HG03565 (cell line): ENCODE results near the gene ZNF860.
"Not testable (repeated sequence)": the region's sequence is repeated elsewhere in the genome, so short reads cannot be mapped to it uniquely, and the experiment has no call there.

Experiments
- ATAC-seq: cut with Tn5 transposase; IDR thresholded peaks from one replicate; pipeline ENCODE4 v1.9.1; 2021; ENCODE audit warnings: mild to moderate bottlenecking, moderate library complexity; ENCODE audit not compliant: unreplicated experiment

The ZNF860 gene

DNA sequence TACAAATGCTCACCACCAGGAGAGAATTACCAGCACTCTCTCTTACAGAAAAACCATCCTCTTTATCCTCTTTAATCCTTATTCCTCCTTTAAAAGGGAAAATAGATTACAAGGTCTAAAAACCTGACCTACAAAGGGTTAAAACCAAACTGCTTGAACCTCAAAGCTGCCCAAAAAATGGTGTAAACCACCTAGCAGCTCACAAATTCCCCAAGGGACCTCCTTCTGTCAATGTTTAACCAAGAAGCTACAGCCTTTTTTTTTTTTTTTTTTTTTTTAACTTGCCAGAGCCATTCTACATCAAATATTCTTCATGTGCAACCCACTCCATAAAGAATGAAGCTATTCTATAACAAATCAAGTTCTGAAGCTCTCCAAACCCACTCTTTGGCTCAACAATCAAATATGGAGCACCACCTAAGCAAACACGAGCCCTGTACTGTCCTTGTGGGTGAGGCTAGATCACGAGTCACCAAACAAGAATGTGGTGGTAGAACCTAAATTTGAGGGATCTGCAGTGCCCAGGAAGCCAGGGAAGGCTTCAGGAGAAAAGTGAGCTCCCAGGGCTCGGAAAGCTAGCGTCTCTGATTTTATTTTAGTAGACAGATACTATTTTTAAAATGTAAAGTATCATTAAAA is 20.6 kb upstream of the ZNF860 start:
- no peak for ATAC-seq

DNA sequence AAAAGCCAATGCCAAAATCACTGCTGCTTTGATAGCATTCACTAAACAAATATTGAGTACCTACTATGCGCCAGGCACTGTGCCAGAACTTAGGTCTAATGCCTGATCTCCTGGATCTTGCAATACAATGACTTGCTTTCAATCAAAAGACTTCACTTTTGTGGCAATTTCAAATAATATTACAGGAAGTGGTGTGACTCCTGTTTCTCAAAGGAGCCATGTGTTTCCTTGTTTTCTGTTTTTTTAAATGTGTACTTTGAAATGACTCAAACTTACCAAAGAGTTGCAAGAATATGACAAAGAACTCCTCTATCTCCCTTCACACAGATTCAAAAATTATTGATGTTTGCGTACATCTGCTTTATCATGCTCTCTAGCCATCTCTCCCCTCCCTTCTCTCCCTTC is 18.7 kb upstream of the ZNF860 start:
- no peak for ATAC-seq

DNA sequence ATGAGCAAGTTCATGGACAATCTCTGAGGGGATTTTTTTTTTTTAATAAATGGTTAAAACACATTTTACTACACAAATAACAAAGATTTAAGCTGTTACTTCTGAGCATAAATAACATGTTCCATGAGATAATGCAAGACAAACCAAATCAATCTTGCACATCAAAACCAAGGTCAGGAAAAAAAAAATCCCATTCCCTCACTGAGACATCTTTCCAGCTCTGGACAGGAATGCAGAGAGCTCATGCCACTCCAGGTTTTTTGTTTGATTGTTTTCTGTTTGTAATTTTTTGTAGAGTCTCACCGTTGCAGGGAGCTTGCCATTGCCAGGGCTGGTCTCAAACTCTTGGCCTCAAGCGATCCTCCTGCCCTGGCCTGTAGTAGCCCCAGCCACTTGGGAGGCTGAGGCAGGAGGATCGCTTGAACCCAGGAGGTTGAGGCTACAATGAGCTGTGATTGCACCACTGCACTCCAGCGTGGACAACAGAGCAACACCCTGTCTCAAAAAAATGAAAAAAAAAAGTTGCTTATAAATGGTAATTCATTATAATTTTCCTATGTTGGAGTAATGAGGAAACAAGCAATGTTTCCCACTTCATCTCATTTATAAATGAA is 14.5 kb upstream of the ZNF860 start:
- no peak for ATAC-seq

DNA sequence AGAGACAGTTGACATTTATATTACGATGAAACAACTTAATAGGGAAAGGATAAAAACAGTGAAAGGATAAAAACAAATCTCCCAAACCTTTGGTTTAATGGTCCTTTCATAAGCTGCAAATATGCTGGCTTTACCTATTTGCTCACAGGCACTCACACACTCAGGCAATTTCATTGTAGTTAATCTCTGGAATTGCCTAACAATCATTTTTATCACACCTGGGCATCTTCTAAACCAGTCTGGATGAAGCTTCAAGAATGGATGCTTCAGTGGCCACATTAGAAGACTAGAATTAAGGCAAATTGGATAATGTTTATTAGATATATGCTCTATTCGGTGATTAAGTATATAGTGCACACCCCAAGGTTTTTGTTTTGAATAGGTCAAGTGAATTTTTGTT is 14.0 kb upstream of the ZNF860 start:
- no peak for ATAC-seq

DNA sequence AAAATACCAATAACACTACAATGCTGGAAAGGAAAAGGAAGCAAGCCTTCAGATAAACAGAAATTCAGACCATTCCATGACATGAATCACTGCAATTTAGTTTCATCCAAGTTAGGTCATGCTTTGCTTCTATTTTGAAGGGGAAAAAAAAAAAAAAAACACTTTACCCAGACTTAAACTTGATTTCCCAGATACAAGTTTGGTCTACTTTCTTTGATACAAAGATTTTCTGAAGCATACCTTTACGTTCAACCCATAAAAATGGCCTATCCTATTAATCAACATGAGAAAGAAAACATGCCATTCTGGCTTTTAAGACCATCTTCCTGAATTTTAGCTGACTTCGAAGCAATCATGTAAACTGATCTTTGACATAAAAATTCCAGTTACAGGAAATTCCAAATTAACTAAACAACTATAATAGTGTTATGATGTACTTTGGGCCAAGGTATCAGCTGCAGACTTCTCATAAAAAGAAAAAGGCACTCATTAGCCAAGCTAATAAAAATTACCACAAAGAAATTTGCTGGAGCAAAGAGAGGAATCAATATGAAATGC is 13.1 kb upstream of the ZNF860 start:
- no peak for ATAC-seq

DNA sequence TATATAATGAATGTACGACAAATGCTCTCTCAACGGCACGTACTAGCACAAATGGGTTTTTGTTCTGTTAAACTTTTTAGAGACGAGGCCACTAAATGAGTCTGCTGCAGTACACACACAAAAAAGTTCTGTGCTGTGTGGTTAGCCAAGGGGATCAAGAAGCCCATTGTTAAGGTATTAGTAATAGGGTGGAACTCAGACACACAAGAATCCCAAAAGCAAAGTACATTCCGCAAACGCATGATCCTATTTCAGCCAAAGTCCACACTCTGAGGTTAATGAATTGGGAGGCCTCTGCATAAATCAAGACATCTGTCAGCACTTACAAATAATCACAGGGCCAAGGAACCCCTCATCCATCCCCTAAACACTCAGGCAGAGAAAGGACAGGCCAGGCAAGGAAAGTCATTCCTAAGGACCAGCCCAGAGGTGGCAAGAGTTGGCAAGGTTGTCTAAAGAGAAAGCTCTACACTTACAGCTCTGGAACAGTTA is 12.6 kb upstream of the ZNF860 start:
- no peak for ATAC-seq

DNA sequence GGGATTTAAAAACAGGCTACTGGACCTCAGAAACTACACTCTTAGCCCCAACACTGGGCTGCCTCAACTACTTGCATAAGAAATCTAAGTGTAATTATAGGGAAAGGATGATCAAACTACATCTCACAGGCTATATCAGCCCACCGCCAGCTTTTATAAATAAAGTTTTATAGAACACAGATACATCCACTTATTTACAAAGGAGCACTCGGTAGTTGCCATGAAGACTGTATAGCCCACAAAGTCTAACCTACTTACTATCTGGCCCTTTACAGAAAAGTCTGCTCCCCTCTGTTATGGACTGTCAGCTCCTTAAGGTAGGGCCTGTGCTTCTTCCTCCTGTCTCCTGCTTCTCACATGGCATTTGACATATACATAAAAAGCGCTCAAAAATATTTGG is 9.9 kb upstream of the ZNF860 start:
- ATAC-seq = no peak

DNA sequence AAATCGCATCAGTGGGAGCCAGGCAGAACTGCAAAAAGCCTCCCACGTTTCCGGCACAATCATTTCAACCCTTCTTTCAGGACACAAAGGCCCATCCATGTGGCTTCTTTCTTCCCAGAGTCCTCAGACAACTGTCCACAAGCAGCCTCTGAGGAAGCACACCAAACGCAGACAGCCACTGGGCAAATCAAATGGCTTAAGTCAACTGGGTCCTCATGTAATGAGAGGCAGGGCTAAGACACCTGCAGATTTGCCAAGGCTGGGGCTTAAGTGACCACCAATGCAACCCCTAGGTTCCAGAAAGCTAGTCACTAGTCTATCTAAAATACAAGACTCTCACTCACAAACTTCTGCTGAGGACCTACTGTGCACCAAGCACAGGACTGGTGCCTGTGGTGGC is 8.5 kb upstream of the ZNF860 start:
- ATAC-seq = no peak

DNA sequence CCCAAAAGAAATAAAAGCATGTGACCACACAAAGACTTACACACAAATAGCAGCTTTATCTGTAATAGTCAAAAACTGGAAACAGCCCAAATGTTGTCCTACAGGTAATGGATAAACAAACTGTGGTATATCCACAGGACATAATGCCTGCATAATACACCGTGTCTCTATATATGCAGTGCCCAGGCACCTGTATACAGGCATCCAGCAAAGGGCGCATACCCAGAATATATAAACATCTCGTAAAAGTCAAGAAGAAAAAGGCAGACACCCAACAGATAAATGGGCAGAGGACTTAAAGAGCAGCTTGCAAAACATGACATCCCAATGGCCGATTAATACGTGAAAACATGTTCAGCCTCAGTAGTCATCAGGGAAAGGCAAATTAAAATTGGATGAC is 7.7 kb upstream of the ZNF860 start:
- ATAC-seq = no peak

DNA sequence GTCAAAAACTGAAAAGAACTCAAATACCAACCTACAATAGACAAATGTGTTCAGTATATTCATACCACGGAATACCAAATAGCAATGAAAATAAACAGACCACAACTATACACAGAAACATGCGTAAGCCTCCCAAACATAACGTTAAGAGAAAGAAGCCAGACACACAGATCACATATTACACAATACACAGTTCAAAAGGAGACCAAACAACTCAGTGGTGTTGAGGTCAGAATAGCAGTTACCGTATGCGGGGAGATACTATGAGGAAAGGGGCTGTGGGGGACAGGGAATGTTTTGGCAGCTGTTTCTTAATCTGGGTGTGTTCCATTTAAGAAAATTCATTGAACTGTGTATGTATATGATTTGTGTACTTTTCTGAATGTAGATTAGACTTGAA is 7.1 kb upstream of the ZNF860 start:
- no peak for ATAC-seq

DNA sequence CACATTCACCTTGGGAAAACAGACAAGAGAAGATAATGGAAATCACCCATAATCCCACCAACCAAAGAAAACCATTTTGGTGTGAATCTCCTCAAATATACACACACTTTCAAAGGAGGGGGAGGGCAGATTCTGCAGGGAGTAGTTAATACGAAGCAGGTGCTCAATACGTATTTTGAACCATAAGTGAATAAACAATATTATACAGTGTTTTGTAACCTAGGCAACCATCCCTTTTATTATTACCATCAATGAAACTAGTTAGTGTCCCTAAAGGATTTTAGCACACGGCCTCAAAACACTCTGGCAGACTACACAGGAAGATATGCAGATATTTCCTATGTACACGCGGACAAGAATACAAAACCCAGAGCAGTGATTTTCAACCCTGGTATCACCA is 6.6 kb upstream of the ZNF860 start:
- ATAC-seq = no peak

DNA sequence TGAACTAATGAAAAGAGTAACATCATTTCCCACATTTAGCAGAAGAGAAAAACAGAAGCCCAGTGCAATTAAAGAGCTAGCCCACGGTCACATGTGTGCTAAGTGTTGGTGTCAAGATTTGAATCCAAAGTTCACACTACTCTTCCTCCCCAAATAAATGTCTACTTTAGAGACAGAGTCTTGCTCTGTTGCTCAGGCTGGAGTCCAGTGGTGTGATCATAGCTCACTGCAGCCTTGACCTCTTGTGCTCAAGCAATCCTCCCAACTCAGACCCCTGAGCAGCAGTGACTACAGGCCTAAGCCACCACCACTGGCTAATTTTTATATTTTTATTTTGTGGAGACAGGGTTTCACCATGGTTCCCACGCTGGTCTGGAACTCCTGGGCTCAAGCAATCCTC is 5.2 kb upstream of the ZNF860 start:
- no peak for ATAC-seq

DNA sequence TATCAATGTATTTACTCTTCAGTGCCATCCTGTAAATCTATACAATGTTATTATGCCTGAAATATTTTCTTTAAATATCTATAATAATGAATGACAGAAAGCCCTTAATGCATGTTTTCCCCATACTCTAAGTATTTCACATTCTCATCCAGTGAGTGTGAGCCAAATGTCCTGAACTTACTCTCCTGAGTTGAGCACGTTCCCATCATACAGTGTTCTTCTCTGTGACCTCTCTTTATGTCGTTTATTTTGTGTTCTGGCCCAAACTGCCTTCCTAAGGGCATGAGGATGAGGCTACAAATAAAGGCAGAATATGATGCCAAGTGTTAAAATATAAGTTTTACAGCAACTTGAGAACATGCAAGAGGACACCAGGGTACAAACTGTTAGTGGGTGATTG is 3.8 kb upstream of the ZNF860 start:
- ATAC-seq = no peak

DNA sequence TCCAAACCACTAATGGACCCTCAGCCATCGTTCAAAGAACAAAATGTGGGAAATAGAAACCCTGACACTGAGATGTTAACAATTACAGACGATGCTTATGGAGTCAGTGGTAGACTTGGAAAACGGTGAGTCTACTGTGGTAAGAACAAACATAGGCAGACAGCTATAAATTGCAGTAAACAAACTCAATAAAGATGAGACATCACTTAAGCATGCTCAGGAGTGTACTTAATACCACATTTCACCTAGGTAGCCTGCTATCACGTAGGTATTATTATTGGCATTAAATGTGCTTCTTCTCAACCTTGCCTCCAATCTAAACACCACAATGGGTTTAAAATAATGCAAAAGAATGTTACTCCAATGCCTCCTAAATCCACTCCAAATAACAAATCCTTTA is 3.0 kb upstream of the ZNF860 start:
- ATAC-seq = no peak

DNA sequence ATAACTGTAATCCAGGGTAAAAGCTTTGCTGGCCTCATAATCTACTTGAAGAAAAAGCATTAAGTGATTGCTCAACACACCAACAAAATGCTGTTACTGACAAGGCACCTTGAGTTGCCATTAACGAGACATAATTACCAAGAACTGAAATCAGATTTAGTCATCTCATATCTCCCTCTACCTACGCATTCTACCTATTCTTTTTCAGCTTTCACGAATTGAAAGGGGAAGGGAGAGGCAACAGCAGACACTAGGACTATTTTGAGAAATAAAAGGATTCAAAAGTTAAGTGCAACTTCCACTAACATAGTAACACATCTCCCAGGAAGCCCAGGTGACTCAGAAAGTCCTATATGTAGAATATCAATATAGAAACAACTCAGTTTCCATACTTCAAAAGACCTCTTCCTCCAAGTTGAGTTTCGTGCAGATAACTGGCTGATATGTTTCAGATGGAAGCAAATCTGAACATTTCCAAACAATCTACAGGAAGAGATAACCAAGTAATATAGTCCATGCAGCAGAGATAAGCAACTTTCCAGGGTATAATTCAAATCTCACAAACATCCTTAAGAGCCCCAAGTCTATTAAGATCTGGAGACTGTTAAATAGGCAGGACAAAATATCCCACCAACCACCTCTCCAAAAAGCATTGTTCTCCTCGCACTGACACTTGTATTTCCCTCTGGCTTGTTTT is 2.4 kb upstream of the ZNF860 start:
- ATAC-seq = peak; percentile 61

DNA sequence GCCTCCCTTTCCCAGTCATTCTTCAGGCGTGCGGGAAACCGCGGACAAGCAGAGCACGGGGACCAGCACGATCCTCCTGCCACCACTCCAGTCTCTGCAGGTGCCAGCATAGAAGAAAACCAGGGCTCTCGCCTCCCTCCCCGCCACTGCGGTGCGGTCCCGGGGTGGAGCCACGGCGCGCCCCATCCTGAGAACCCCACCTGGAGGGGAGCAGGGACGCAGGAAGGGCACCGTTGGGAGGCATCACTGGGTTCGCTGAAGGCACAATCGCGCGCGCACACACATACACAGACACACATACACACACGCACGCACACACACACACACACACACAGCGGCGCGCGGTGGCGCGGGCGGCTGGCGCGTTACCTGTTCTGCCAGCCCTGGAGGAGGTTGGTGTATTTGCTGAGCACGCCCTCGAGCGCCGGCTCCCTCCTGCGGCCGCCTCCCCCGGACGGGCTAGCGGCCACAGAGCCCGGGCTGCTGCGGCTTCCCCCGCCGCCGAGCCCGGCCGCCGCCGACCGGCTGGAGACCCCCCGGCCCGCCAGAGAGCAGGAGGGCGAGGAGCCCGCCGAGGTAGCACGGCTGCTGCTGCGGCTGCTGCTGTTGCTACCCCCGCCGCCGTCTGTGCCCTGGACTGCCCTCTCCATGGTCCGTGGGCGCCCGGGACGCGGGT is 882 bp upstream of the ZNF860 start:
- ATAC-seq = no peak

DNA sequence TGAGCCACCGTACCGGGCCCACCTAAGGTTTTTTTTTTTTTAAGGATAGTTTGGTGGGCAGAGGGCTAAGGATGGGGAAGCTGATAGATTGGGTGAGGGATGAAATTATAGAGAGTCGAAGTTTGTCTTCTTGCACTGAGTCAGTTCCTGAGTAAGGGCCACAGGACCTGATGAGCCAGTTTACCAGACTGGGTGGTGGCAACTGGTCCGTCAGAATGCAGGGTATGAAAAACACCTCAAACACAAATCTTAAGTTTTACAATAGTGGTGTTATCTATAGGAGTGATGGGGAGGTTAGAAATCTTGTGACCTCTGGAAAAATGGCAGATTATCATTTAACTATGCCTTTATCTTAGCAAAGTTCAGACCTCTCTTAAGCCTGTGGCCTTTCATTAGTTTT is 2.8 kb downstream of the ZNF860 start:
- no peak for ATAC-seq

DNA sequence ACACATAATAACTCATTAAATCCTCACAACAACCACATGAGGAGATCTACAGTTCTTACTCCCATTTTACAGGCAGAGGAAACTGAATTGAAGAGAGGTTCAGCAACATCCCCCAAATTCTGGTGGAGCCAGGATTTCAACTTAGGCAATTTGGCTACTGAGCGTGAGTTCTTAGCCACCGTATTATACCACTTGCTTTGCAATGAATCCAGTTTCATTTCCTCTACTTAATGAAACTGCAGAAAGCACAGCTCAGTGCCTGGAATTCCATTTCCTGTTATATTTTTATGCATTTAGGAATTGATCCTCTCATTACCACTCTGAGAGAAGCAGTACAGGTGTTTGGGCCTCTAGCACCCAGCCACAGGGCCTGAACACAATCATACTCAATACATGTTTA is 4.3 kb downstream of the ZNF860 start:
- ATAC-seq = no peak

DNA sequence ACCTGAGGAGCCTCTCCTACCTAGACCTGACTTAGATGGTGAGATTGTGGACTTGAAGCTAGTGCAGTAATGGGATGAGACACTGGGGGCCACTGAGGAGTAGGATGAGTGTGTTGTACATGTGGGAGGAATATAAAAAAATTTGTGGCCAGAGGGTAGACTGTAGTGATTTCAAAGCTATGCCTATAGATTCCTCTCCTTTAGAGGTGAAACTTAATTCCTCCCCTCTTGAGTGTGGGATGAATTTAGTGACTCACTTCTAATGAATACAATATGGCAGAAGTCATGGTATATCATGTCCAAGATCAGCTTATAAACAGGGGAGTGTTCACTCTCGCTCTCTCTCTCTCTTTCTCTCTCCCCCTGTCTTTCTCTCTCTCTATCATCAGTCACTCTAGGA is 6.7 kb downstream of the ZNF860 start:
- no peak for ATAC-seq

DNA sequence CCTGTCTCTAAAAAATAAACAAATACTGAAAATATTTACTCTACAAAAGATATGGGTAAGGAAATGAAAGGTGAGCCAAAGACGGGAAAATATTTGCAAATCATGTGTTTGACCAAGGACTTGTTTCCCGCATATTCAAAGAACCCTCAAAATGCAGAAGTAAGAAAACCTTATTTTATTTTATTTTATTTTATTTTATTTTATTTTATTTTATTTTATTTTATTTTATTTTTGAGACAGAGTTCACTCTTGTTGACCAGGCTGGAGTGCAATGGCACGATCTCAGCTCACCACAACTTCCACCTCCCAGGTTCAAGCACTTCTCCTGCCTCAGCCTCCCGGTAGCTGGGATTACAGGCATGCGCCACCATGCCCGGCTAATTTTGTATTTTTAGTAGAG is 11.4 kb downstream of the ZNF860 start:
- not testable (repeated sequence) for ATAC-seq

DNA sequence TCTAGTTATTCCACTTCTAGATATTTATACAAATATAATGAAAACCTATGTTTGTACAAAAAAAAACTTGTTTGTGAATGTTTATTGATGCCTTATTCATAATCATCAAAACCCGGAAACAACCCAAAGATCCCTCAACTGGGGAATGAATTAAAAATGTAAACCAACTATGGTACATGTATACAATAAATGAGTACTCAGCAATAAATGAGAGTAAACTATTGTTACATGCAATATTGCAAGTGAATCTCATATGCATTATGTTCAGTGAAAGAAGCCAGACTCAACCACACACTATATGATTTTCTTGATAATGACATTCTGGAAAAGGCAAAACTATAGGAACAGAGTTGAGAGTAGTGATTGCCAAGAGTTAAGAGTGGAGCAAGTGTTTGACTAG is 12.3 kb downstream of the ZNF860 start:
- no peak for ATAC-seq

DNA sequence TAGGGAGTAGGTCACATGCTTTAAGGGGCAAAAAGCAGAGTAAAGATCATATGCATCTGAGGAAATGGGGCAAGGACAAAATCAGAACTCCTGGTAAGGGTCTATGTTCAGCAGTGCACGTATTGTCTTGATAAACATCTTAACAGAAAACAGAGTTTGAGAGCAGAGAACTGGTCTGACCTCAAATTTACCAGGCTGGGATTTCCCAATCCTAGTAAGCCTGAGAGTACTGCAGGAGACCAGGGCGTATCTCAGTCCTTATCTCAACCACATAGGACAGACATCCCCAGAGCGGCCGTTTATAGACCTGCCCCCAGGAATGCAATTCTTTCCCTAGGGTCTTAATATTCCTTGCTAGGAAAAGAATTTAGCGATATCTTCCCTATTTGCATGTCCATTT is 13.5 kb downstream of the ZNF860 start:
- ATAC-seq = not testable (repeated sequence)
